ENCODE results near the gene AKNAD1.

GRCh38 chr1:108865316-108865910 is 8.5 kb upstream of the AKNAD1 start:
- TF ChIP-seq POLR2A (IDR thresholded peaks at IDR 0.05; ENCODE audit: low read depth, low read length) (no peak), CTCF (conservative IDR thresholded peaks at IDR 0.05; ENCODE audit: low read depth, low read length) (no peak), MXI1 (IDR thresholded peaks at IDR 0.05; ENCODE audit: borderline replicate concordance, low read depth, low read length) (no peak), MAZ (IDR thresholded peaks at IDR 0.05; ENCODE audit: borderline replicate concordance, low read depth, low read length) (no peak), USF2 (IDR thresholded peaks at IDR 0.05; ENCODE audit: low read depth, low read length) (no peak)

Measured in IMR-90 (cell line).